ENCODE results near the gene SCNN1B. TPM values are rescaled to one million over a fixed set of nuclear protein-coding genes. Genes with fewer than 3 reads are reported as not detected.

Gene SCNN1B
- total RNA-seq, 1 donor from 2014 or later, result not detected

DNA sequence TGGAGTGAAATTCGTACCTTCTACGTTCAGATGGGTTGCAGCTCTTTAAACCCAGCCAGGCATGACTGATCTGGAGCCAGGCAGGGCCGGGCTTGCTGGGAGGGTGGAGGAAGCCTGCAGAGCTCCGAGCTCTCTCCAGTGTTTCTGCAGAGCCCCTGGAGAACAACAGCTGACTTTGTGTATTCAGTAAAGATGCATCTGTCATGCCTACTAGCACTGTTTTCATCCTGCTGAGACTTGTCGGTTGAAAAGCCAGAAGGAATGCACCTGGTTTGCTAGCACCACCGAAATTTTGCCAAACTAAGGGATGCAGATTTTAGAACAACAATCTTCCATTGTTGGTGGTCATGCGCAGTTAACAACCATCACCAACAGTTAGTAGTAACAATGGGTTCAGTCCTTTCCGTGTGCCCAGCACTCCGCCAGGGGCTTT, 22.4 kb upstream of the SCNN1B start:
- TF ChIP-seq, protein P1, sequence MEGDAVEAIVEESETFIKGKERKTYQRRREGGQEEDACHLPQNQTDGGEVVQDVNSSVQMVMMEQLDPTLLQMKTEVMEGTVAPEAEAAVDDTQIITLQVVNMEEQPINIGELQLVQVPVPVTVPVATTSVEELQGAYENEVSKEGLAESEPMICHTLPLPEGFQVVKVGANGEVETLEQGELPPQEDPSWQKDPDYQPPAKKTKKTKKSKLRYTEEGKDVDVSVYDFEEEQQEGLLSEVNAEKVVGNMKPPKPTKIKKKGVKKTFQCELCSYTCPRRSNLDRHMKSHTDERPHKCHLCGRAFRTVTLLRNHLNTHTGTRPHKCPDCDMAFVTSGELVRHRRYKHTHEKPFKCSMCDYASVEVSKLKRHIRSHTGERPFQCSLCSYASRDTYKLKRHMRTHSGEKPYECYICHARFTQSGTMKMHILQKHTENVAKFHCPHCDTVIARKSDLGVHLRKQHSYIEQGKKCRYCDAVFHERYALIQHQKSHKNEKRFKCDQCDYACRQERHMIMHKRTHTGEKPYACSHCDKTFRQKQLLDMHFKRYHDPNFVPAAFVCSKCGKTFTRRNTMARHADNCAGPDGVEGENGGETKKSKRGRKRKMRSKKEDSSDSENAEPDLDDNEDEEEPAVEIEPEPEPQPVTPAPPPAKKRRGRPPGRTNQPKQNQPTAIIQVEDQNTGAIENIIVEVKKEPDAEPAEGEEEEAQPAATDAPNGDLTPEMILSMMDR (conservative IDR thresholded peaks at IDR 0.05), result no peak
- H3K27me3 Mint-ChIP-seq (ENCODE audit: low read depth), result peaks cover 19% of the 10 kb centered on the region
- H3K4me3 Mint-ChIP-seq, result no peak overlapping the region
- no peaks in the 10 kb centered on the region for H3K9me3 Mint-ChIP-seq
- no peaks in the 10 kb centered on the region for H3K36me3 Mint-ChIP-seq (ENCODE audit: low read depth)
- peak; percentile 5 for DNase-seq (ENCODE audit: low read depth, low spot score)
- peaks cover 17% of the 10 kb centered on the region for H3K4me1 Mint-ChIP-seq
- H3K27ac Mint-ChIP-seq (ENCODE audit: unreplicated experiment), result no peak overlapping the region

DNA sequence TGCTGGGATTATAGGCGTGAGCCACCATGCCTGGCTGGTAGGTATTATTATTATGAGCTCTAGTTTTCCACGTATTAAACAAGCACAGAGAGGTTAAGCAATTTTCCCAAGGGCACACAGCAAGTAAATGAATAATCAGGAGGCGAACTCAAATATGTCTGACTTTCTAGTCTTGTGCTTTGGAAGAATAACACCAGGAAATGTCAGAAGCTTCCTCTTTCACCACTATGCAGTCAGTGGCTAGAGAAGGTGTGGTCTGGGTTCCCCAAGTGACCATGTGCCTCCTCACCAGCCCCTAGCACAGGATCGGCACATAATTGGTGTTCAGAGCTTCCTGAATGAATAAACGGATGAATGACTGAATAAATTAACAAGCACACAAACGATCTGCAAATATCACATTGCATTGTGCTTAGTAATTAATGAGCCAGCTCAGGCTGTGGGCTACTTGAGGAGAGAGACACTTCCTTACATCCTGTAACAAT, 21.6 kb upstream of the SCNN1B start:
- Mint-ChIP-seq H3K4me3 (no peak overlapping the region), H3K27ac (ENCODE audit: unreplicated experiment) (no peak overlapping the region), H3K4me1 (peaks cover 17% of the 10 kb centered on the region), H3K36me3 (ENCODE audit: low read depth) (no peaks in the 10 kb centered on the region), H3K9me3 (no peaks in the 10 kb centered on the region), H3K27me3 (ENCODE audit: low read depth) (peaks cover 19% of the 10 kb centered on the region)
- TF ChIP-seq, protein P1 (conservative IDR thresholded peaks at IDR 0.05), result no peak
- DNase-seq (ENCODE audit: low read depth, low spot score), result no peak

DNA sequence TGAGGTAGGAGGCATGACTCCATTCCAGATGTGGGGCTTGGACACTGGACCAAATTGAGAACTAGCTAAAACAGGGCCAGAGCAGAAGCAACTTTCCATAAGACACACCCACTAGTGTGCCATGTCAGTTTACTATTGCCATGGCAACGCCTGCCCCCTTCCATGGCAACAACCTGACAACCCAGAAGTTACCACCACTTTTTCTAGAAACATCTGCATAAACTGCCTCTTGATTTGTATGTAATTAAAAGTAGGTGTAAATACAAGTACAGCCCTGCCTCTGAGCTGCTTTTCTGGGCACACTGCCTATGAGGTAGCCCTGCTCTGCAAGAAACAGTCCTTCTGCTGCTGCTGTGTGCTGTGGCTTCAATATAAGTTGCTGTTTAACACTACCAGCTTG, 19.5 kb upstream of the SCNN1B start:
- Mint-ChIP-seq H3K4me1 (peaks cover 13% of the 10 kb centered on the region), H3K27me3 (ENCODE audit: low read depth) (peaks cover 26% of the 10 kb centered on the region), H3K4me3 (no peak overlapping the region), H3K36me3 (ENCODE audit: low read depth) (no peaks in the 10 kb centered on the region), H3K9me3 (no peaks in the 10 kb centered on the region), H3K27ac (ENCODE audit: unreplicated experiment) (no peak overlapping the region)
- TF ChIP-seq, protein P1 (conservative IDR thresholded peaks at IDR 0.05), result no peak
- no peak for DNase-seq (ENCODE audit: low read depth, low spot score)

DNA sequence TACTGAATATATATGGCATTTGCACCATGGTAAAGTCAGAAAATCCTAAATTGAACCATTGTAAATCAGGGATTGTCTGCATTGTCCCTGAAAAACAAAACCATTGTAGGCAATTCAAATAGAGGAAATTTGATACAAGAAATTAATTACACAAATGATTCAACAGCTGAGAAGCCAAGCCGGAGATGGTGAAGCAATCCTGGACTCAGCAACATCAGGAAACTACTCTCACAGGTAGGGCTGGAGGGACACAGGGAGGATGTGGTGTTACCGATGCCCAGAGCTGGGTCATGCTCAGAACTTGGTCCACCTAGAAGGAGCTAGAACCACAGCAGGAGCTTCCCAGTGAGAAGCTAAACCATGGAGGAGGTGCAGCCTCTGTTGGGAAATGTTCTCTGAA, 18.5 kb upstream of the SCNN1B start:
- no peak overlapping the region for H3K27ac Mint-ChIP-seq (ENCODE audit: unreplicated experiment)
- no peaks in the 10 kb centered on the region for H3K9me3 Mint-ChIP-seq
- TF ChIP-seq, protein P1 (conservative IDR thresholded peaks at IDR 0.05), result no peak
- peaks cover 9% of the 10 kb centered on the region for H3K4me1 Mint-ChIP-seq
- H3K36me3 Mint-ChIP-seq (ENCODE audit: low read depth), result no peaks in the 10 kb centered on the region
- no peak overlapping the region for H3K4me3 Mint-ChIP-seq
- no peak for DNase-seq (ENCODE audit: low read depth, low spot score)
- peaks cover 21% of the 10 kb centered on the region for H3K27me3 Mint-ChIP-seq (ENCODE audit: low read depth)

DNA sequence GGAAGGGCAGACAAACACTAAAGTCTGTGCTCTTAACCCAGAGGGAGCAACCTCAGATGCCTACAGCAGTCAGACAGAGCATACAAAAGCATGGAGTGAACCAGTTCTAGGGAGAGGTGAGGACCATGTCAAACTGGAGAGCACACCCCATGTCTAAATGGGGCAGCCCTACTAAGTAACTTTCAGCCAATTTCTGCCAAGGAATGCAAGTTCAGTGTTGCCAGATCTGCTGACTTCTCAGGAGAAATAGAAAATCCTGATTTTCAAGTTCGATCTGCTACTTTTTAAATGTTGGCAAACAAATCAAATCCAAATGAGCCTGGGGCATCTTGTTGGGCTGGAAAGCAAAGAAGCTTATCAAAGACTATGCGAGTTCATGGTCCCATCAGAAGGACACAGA, 17.5 kb upstream of the SCNN1B start:
- peaks cover 19% of the 10 kb centered on the region for H3K27me3 Mint-ChIP-seq (ENCODE audit: low read depth)
- peaks cover 4% of the 10 kb centered on the region for H3K4me1 Mint-ChIP-seq
- no peaks in the 10 kb centered on the region for H3K9me3 Mint-ChIP-seq
- no peaks in the 10 kb centered on the region for H3K36me3 Mint-ChIP-seq (ENCODE audit: low read depth)
- TF ChIP-seq, protein P1 (conservative IDR thresholded peaks at IDR 0.05), result no peak
- no peak overlapping the region for H3K27ac Mint-ChIP-seq (ENCODE audit: unreplicated experiment)
- DNase-seq (ENCODE audit: low read depth, low spot score), result no peak
- H3K4me3 Mint-ChIP-seq, result no peak overlapping the region
